Neuronal stem cell (in vitro differentiated cells): ENCODE results near the gene LDLRAD3.

ENCODE experiments used
- DNase-seq: peaks from one replicate; pipeline ENCODE4 v3.0.0-alpha.2; 2013; ENCODE audit warnings: low spot score
- H2AFZ ChIP-seq: one replicate; pipeline ENCODE4 v1.6.1; 2013; ENCODE audit warnings: mild to moderate bottlenecking, low read length, inconsistent platforms
- H2AK5ac ChIP-seq: 2 replicates; pipeline ENCODE4 v1.6.1; 2013; ENCODE audit warnings: low read depth, mild to moderate bottlenecking, inconsistent platforms, low read length, moderate library complexity, mixed read lengths
- H2BK120ac ChIP-seq: 2 replicates; pipeline ENCODE4 v1.6.1; 2013; ENCODE audit warnings: low read depth, mild to moderate bottlenecking, inconsistent platforms, low read length, moderate library complexity, mixed read lengths
- H2BK12ac ChIP-seq: one replicate; pipeline ENCODE4 v1.6.1; 2013; ENCODE audit warnings: low read length, inconsistent platforms
- H2BK15ac ChIP-seq: 2 replicates; pipeline ENCODE4 v1.6.1; 2013; ENCODE audit warnings: mild to moderate bottlenecking, low read length, inconsistent platforms, mixed read lengths
- H2BK5ac ChIP-seq: one replicate; pipeline ENCODE4 v1.6.1; 2013; ENCODE audit warnings: inconsistent platforms, mild to moderate bottlenecking, low read length, moderate library complexity
- H3K14ac ChIP-seq: one replicate; pipeline ENCODE4 v1.6.1; 2013; ENCODE audit warnings: low read length, inconsistent platforms
- H3K18ac ChIP-seq: 2 replicates; pipeline ENCODE4 v1.6.1; 2013; ENCODE audit warnings: low read length, inconsistent platforms
- H3K23ac ChIP-seq: 2 replicates; pipeline ENCODE4 v1.6.1; 2013; ENCODE audit warnings: low read depth, mild to moderate bottlenecking, mixed read lengths, low read length, inconsistent platforms; ENCODE audit not compliant: poor library complexity
- H3K27ac ChIP-seq: replicated peaks from 3 replicates; pipeline ENCODE4 v1.5.1; 2013; ENCODE audit warnings: low read length, inconsistent platforms
- H3K27me3 ChIP-seq, 3 experiments: 2 replicates each; pipeline ENCODE4 v1.6.1; 2013; ENCODE audit warnings: low read length in 3 of 3, mild to moderate bottlenecking in 2 of 3, inconsistent platforms in 1 of 3, low read depth in 1 of 3, mixed read lengths in 1 of 3, moderate library complexity in 1 of 3; ENCODE audit not compliant: control insufficient read depth in 3 of 3, insufficient read depth in 3 of 3
- H3K36me3 ChIP-seq, 2 donors: replicated peaks in 1 of 2; 2 replicates each; pipeline ENCODE4 v1.6.1; 2013; ENCODE audit warnings: low read length in 2 of 2; ENCODE audit not compliant: control insufficient read depth in 2 of 2, insufficient read depth in 2 of 2
- H3K4ac ChIP-seq: 2 replicates; pipeline ENCODE4 v1.6.1; 2013; ENCODE audit warnings: inconsistent platforms, mild to moderate bottlenecking, low read length, moderate library complexity
- H3K4me1 ChIP-seq, 2 donors: 1 replicate in 1 of 2; 2 replicates in 1 of 2; pipeline ENCODE4 v1.6.1; 2013; ENCODE audit warnings: low read length in 2 of 2, low read depth in 1 of 2; ENCODE audit not compliant: control insufficient read depth in 2 of 2, insufficient read depth in 1 of 2
- H3K4me2 ChIP-seq: one replicate; pipeline ENCODE4 v1.6.1; 2013; ENCODE audit warnings: mild to moderate bottlenecking, low read length, inconsistent platforms; ENCODE audit not compliant: insufficient read depth, poor library complexity, severe bottlenecking
- H3K4me3 ChIP-seq, 2 donors: 2 replicates each; pipeline ENCODE4 v1.5.1; 2013; ENCODE audit warnings: low read length in 2 of 2, mild to moderate bottlenecking in 2 of 2, inconsistent platforms in 1 of 2, moderate library complexity in 1 of 2
- H3K79me1 ChIP-seq: one replicate; pipeline ENCODE4 v1.6.1; 2013; ENCODE audit warnings: low read depth, mild to moderate bottlenecking, inconsistent platforms, low read length, moderate library complexity
- H3K9ac ChIP-seq: one replicate; pipeline ENCODE4 v1.6.1; 2013; ENCODE audit warnings: mild to moderate bottlenecking, low read depth, low read length, inconsistent platforms; ENCODE audit not compliant: poor library complexity
- H3K9me3 ChIP-seq, 2 donors: replicated peaks in 1 of 2; 2 replicates each; pipeline versions ENCODE3 to v1.6.1; 2013; ENCODE audit warnings: low read length in 2 of 2, mild to moderate bottlenecking in 2 of 2, inconsistent platforms in 1 of 2, low read depth in 1 of 2, mixed read lengths in 1 of 2, moderate library complexity in 1 of 2; ENCODE audit not compliant: control insufficient read depth in 2 of 2, insufficient read depth in 1 of 2
- H4K8ac ChIP-seq: one replicate; pipeline ENCODE4 v1.6.1; 2013; ENCODE audit warnings: low read depth, mild to moderate bottlenecking, inconsistent platforms, low read length, moderate library complexity
- H4K91ac ChIP-seq: one replicate; pipeline ENCODE4 v1.6.1; 2013; ENCODE audit warnings: low read length, low read depth, mild to moderate bottlenecking, inconsistent platforms; ENCODE audit not compliant: poor library complexity
- WGBS, 2 donors: extraction: QIAGEN DNeasy Blood & Tissue Kit; methylation state at CpG; one replicate each; pipeline ENCODE4 v1.1.7; 2013; ENCODE audit warnings: missing lambda C conversion rate in 2 of 2, mixed read lengths in 1 of 2; ENCODE audit not compliant: insufficient read length in 2 of 2, insufficient replicate concordance in 1 of 2; ENCODE audit errors: extremely low coverage in 2 of 2; 5-methylcytosine and 5-hydroxymethylcytosine counted together

The LDLRAD3 gene

DNA sequence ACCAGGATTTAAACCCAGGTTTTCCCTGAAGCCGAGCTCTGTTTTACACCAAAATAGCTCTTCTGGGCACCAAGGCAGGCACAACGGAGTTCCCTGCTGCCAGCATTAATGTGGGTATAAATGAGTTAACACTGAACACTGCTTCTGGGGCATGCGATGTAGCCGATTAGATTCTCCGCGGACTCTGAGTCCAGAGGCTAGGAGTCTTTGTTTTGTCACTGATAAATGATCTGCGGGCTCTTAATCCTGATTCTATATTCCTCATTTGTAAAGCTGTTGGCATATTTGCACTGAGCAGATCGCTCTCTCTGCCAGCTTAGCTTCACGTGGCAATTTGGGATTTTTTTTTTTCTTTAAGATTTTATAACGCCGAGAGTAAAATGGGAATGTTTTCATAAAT, 16.8 kb upstream of the LDLRAD3 start:
- no peak overlapping the region for H3K23ac ChIP-seq
- H2BK15ac ChIP-seq = no peak overlapping the region
- H3K4ac ChIP-seq = no peak overlapping the region
- H3K36me3 ChIP-seq = no peaks in the 10 kb centered on the region
- no peaks in the 10 kb centered on the region for H3K79me1 ChIP-seq
- peak overlapping the region; percentile 8 for H2AFZ ChIP-seq
- no peak overlapping the region for H2AK5ac ChIP-seq
- no peak overlapping the region for H4K8ac ChIP-seq
- no peak overlapping the region for H3K4me2 ChIP-seq
- no peak for DNase-seq
- no peak overlapping the region for H3K4me3 ChIP-seq
- no peak overlapping the region for H3K27ac ChIP-seq
- no peaks in the 10 kb centered on the region for H3K27me3 ChIP-seq
- no CpG with 5 or more reads among the region's 11 CpGs for WGBS, 2 donors
- H3K18ac ChIP-seq = no peak overlapping the region
- H2BK12ac ChIP-seq = no peak overlapping the region
- H3K14ac ChIP-seq = no peak overlapping the region
- H4K91ac ChIP-seq = no peak overlapping the region
- no peak overlapping the region for H2BK5ac ChIP-seq
- no peak overlapping the region for H3K9ac ChIP-seq
- H3K9me3 ChIP-seq = no peaks in the 10 kb centered on the region
- no peak overlapping the region for H2BK120ac ChIP-seq
- peaks cover 5 to 18% of the 10 kb centered on the region in 2 donors for H3K4me1 ChIP-seq

DNA sequence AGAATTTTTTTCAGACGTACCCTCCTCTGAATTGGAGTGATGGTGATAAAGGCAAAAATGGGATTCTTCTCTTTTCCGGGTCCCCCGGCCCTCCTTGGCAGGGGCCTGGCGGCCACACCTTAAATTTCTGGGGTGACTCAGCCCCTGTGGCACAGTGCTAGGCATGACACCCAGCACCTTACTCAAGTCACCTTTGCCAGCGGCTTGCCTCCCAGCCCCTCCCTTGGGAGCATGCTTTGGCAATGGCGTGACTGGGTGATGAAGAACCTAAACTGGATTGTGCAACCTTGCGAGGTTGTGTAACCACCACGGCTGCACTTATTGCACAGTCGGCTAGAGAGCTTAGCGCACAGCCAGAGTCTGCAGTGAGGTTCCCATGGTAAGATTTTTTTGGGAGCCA, 16.2 kb upstream of the LDLRAD3 start:
- Histone ChIP-seq H3K23ac (no peak overlapping the region), H3K79me1 (no peaks in the 10 kb centered on the region), H2BK5ac (no peak overlapping the region), H3K27me3 (no peaks in the 10 kb centered on the region), H2BK12ac (no peak overlapping the region), H4K8ac (no peak overlapping the region), H2AFZ (no peak overlapping the region), H3K4me1 (peaks cover 5 to 18% of the 10 kb centered on the region in 2 donors), H3K4ac (no peak overlapping the region), H2BK15ac (peak overlapping the region; percentile 46), H3K4me3 (no peak overlapping the region), H3K4me2 (no peak overlapping the region), H4K91ac (no peak overlapping the region), H3K27ac (no peak overlapping the region), H3K36me3 (no peaks in the 10 kb centered on the region), H3K18ac (peak overlapping the region; percentile 70), H3K9me3 (no peaks in the 10 kb centered on the region), H2AK5ac (no peak overlapping the region), H2BK120ac (peak overlapping the region; percentile 92), H3K14ac (no peak overlapping the region), H3K9ac (no peak overlapping the region)
- WGBS, 2 donors = no CpG with 5 or more reads among the region's 10 CpGs
- no peak for DNase-seq

DNA sequence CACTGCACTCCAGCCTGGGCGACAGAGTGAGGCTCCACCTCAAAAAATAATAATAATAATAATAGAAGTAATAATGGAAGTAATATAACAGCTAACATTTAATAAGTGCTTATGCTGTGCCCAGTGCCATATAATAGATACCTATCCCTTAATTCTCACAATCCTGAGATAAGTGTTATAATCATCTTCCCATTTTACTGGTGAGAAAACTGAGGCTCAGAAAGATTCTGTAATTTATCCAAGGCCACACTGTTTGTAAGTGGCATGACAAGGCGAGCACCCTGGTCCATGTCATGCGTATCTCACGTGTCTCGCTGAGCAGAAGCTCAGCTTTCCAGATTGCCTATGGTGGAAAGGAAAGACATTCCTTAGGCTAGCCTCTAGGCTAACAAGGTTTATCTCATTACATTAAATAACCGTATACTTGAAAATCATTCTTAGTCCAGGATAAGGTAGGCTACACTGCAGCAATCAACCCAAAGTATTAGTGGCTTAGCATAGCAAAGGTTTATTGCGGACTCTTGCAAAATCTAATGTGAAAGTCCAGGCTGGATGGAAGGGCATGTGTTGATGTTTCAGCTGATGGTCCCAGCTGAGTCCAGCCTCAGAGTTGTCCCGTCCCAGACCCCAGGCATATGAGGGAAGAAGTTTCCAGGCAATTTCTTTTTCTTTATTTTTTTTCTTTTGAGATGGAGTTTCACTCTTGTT, 15.0 kb upstream of the LDLRAD3 start:
- no peak overlapping the region for H3K4me2 ChIP-seq
- H4K8ac ChIP-seq = no peak overlapping the region
- no peak overlapping the region for H2BK120ac ChIP-seq
- no peak overlapping the region for H2BK5ac ChIP-seq
- no peak overlapping the region for H2AK5ac ChIP-seq
- no CpG with 5 or more reads among the region's 8 CpGs for WGBS, 2 donors
- peaks cover 5 to 18% of the 10 kb centered on the region in 2 donors for H3K4me1 ChIP-seq
- no peaks in the 10 kb centered on the region for H3K79me1 ChIP-seq
- no peak overlapping the region for H3K23ac ChIP-seq
- H2BK15ac ChIP-seq = no peak overlapping the region
- no peak overlapping the region for H3K9ac ChIP-seq
- no peak overlapping the region for H3K4ac ChIP-seq
- H3K27me3 ChIP-seq = no peaks in the 10 kb centered on the region
- H2AFZ ChIP-seq = no peak overlapping the region
- DNase-seq = no peak
- no peak overlapping the region for H3K27ac ChIP-seq
- H3K18ac ChIP-seq = no peak overlapping the region
- no peak overlapping the region for H4K91ac ChIP-seq
- no peak overlapping the region for H2BK12ac ChIP-seq
- no peak overlapping the region for H3K14ac ChIP-seq
- H3K9me3 ChIP-seq = no peaks in the 10 kb centered on the region
- H3K4me3 ChIP-seq = no peak overlapping the region
- no peaks in the 10 kb centered on the region for H3K36me3 ChIP-seq

DNA sequence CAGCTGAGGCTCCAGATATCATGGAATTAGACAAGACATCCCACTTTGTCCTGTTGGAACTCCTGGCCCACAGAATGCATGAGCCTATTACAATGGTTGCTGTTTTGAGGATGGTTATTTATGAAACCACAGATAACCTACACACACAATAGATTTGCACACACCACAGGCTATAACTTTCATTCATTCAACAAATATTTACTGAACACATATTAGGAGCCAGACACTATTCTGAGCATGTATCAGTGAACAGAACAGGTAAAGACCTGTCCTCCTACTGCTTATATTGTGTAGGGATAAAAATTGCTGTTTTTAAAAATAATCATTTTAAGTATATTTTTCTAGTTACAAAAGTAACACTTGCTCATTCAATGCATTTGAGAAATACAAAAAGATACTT, 13.4 kb upstream of the LDLRAD3 start:
- H4K91ac ChIP-seq = no peak overlapping the region
- no peak overlapping the region for H3K4me2 ChIP-seq
- no peak overlapping the region for H2BK5ac ChIP-seq
- H2BK12ac ChIP-seq = no peak overlapping the region
- peaks cover 5 to 13% of the 10 kb centered on the region in 2 donors for H3K4me1 ChIP-seq
- H4K8ac ChIP-seq = no peak overlapping the region
- H3K36me3 ChIP-seq = no peaks in the 10 kb centered on the region
- H3K23ac ChIP-seq = no peak overlapping the region
- no peak overlapping the region for H3K9ac ChIP-seq
- H3K18ac ChIP-seq = no peak overlapping the region
- H3K9me3 ChIP-seq = no peaks in the 10 kb centered on the region
- H3K27ac ChIP-seq = no peak overlapping the region
- H2AK5ac ChIP-seq = no peak overlapping the region
- H3K4me3 ChIP-seq = no peak overlapping the region
- H2BK120ac ChIP-seq = no peak overlapping the region
- no peak overlapping the region for H3K4ac ChIP-seq
- no peak for DNase-seq
- no peak overlapping the region for H3K14ac ChIP-seq
- no peaks in the 10 kb centered on the region for H3K27me3 ChIP-seq
- no peak overlapping the region for H2BK15ac ChIP-seq
- H2AFZ ChIP-seq = no peak overlapping the region
- H3K79me1 ChIP-seq = no peaks in the 10 kb centered on the region
